ENCODE measurements around the gene SPAG16.

The SPAG16 gene

GRCh38 chr2:214077727-214078126 lies 793.5 kb downstream of the SPAG16 start:
- DNase-seq (ENCODE audit: low spot score), result no peak

- no peak for DNase-seq (ENCODE audit: low spot score)
These were observed 794.8 kb downstream of the SPAG16 start for GRCh38 chr2:214079032-214079431.

- no peak for DNase-seq (ENCODE audit: low spot score)
These were observed 804.3 kb downstream of the SPAG16 start for GRCh38 chr2:214088536-214088935.

GRCh38 chr2:214096208-214096715 lies 812.0 kb downstream of the SPAG16 start:
- DNase-seq (ENCODE audit: low spot score), result no peak

- DNase-seq (ENCODE audit: low spot score), result no peak
These were observed 814.5 kb downstream of the SPAG16 start for GRCh38 chr2:214098811-214099210.

- DNase-seq (ENCODE audit: low spot score), result no peak
These were observed 816.2 kb downstream of the SPAG16 start for GRCh38 chr2:214100488-214100887.

- DNase-seq (ENCODE audit: low spot score), result no peak
These were observed 819.2 kb downstream of the SPAG16 start for GRCh38 chr2:214103276-214104001.

GRCh38 chr2:214104219-214104618 lies 820.0 kb downstream of the SPAG16 start:
- DNase-seq (ENCODE audit: low spot score), result no peak

- DNase-seq (ENCODE audit: low spot score), result no peak
These were observed 820.7 kb downstream of the SPAG16 start for GRCh38 chr2:214104967-214105366.

- DNase-seq (ENCODE audit: low spot score), result no peak
These were observed 823.5 kb downstream of the SPAG16 start for GRCh38 chr2:214107726-214108125.

- DNase-seq (ENCODE audit: low spot score), result no peak
These were observed 824.3 kb downstream of the SPAG16 start for GRCh38 chr2:214108598-214108997.

GRCh38 chr2:214117054-214117453 lies 832.8 kb downstream of the SPAG16 start:
- DNase-seq (ENCODE audit: low spot score), result no peak

GRCh38 chr2:214126135-214126534 lies 841.9 kb downstream of the SPAG16 start:
- DNase-seq (ENCODE audit: low spot score), result no peak

- DNase-seq (ENCODE audit: low spot score), result no peak
These were observed 842.9 kb downstream of the SPAG16 start for GRCh38 chr2:214127170-214127569.

GRCh38 chr2:214127571-214127970 lies 843.3 kb downstream of the SPAG16 start:
- DNase-seq (ENCODE audit: low spot score), result no peak

- DNase-seq (ENCODE audit: low spot score), result no peak
These were observed 843.8 kb downstream of the SPAG16 start for GRCh38 chr2:214128040-214128439.

- no peak for DNase-seq (ENCODE audit: low spot score)
These were observed 845.9 kb downstream of the SPAG16 start for GRCh38 chr2:214130114-214130513.

- no peak for DNase-seq (ENCODE audit: low spot score)
These were observed 851.7 kb downstream of the SPAG16 start for GRCh38 chr2:214135966-214136365.

- no peak for DNase-seq (ENCODE audit: low spot score)
These were observed 854.5 kb downstream of the SPAG16 start for GRCh38 chr2:214138779-214139178.

- DNase-seq (ENCODE audit: low spot score), result no peak
These were observed 855.5 kb downstream of the SPAG16 start for GRCh38 chr2:214139630-214140284.

GRCh38 chr2:214156971-214157370 lies 872.7 kb downstream of the SPAG16 start:
- DNase-seq (ENCODE audit: low spot score), result no peak

- no peak for DNase-seq (ENCODE audit: low spot score)
These were observed 874.6 kb downstream of the SPAG16 start for GRCh38 chr2:214158851-214159250.

GRCh38 chr2:214169281-214169680 lies 885.0 kb downstream of the SPAG16 start:
- no peak for DNase-seq (ENCODE audit: low spot score)

- no peak for DNase-seq (ENCODE audit: low spot score)
These were observed 885.5 kb downstream of the SPAG16 start for GRCh38 chr2:214169736-214170135.

All from activated CD4-positive, alpha-beta T cell treated with anti-CD3 and anti-CD28 coated beads, Interleukin-2, Interleukin-4, amounts not matched to agents 100 ng/mL and 50 ng/mL, durations not matched to agents 16 hours and 8 hours (primary cell).